SK-N-SH treated with all-trans-retinoic acid at 6 μM for 48 hours (cell line): Measurements from ENCODE around the gene SLC25A41.

Source experiments
- ATAC-seq: fragments of 200-7000 bp; cut with Tn5 transposase; 3 replicates; pipeline ENCODE4 v1.9.1; 2020; ENCODE audit warnings: mild to moderate bottlenecking, moderate library complexity
- ARNTL ChIP-seq: fragments of 450-650 bp; formaldehyde crosslinking; IDR thresholded peaks from 2 replicates; pipeline ENCODE4 v1.5.0; 2020; ENCODE audit warnings: low read depth, mild to moderate bottlenecking, moderate library complexity, borderline replicate concordance
- GLIS3 ChIP-seq: fragments of 250-450 bp; sonication (Bioruptor Pico); IDR thresholded peaks from 2 replicates; pipeline ENCODE4 v1.5.0; 2020; ENCODE audit warnings: mild to moderate bottlenecking, moderate library complexity
- ISL1 ChIP-seq: fragments of 250-450 bp; sonication (Bioruptor Pico); IDR thresholded peaks from 2 replicates; pipeline ENCODE4 v2.1.2; 2022; ENCODE audit warnings: mild to moderate bottlenecking, moderate library complexity
- RARB ChIP-seq: fragments of 250-450 bp; sonication (Bioruptor Pico); IDR thresholded peaks from 2 replicates; pipeline ENCODE4 v1.8.0; 2021; ENCODE audit warnings: mild to moderate bottlenecking, moderate library complexity
- TCF4 ChIP-seq: fragments of 250-450 bp; sonication (Bioruptor Pico); IDR thresholded peaks from 2 replicates; pipeline ENCODE4 v1.8.0; 2021; ENCODE audit warnings: mild to moderate bottlenecking, moderate library complexity, borderline replicate concordance
- ZFP3 ChIP-seq: fragments of 250-450 bp; sonication (Bioruptor Pico); IDR thresholded peaks from 2 replicates; pipeline ENCODE4 v1.5.0; 2020; ENCODE audit warnings: mild to moderate bottlenecking, moderate library complexity
- ZNF70 ChIP-seq: fragments of 450-650 bp; formaldehyde crosslinking; IDR thresholded peaks from 2 replicates; pipeline ENCODE4 v1.5.0; 2020; ENCODE audit warnings: mild to moderate bottlenecking, moderate library complexity
- TF ChIP-seq, protein P1 (sequence below): fragments of 250-450 bp; sonication (Bioruptor Pico); IDR thresholded peaks from 2 replicates; pipeline ENCODE4 v1.5.1; 2021; ENCODE audit warnings: mild to moderate bottlenecking, moderate library complexity
- TF ChIP-seq, protein P2 (sequence below): fragments of 250-450 bp; sonication (Bioruptor Pico); IDR thresholded peaks from 2 replicates; pipeline ENCODE4 v1.5.0; 2020; ENCODE audit warnings: mild to moderate bottlenecking, moderate library complexity

Gene SLC25A41

DNA sequence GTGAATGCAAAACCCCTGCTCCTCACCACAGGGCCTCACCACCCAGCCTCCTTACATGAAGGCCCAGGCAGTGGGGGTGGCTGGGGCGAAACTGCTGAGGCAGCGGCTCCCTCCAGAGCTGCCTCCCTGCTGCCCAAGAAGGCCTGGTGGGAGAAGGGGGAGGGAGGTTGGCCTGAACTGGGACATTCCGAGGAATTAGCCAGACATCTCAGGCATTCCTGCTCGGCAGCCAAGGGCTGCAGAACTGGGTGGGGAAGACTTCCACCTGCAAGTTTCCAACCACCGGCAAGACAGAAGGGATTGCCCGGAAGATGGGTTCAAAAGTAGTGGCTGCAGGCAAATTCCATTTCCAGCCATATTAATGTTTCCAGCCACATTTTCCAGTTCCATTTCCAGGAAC, 55.5 kb downstream of the SLC25A41 start:
- TF ChIP-seq TCF4 (CRISPR knock-in tag) (no peak), ARNTL (no peak), ZFP3 (no peak), GLIS3 (no peak), ZNF70 (CRISPR knock-in tag) (no peak), ISL1 (CRISPR knock-in tag) (no peak), RARB (CRISPR knock-in tag) (no peak)
- TF ChIP-seq, protein P1, sequence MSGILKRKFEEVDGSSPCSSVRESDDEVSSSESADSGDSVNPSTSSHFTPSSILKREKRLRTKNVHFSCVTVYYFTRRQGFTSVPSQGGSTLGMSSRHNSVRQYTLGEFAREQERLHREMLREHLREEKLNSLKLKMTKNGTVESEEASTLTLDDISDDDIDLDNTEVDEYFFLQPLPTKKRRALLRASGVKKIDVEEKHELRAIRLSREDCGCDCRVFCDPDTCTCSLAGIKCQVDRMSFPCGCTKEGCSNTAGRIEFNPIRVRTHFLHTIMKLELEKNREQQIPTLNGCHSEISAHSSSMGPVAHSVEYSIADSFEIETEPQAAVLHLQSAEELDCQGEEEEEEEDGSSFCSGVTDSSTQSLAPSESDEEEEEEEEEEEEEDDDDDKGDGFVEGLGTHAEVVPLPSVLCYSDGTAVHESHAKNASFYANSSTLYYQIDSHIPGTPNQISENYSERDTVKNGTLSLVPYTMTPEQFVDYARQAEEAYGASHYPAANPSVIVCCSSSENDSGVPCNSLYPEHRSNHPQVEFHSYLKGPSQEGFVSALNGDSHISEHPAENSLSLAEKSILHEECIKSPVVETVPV, result no peak
- TF ChIP-seq, protein P2, sequence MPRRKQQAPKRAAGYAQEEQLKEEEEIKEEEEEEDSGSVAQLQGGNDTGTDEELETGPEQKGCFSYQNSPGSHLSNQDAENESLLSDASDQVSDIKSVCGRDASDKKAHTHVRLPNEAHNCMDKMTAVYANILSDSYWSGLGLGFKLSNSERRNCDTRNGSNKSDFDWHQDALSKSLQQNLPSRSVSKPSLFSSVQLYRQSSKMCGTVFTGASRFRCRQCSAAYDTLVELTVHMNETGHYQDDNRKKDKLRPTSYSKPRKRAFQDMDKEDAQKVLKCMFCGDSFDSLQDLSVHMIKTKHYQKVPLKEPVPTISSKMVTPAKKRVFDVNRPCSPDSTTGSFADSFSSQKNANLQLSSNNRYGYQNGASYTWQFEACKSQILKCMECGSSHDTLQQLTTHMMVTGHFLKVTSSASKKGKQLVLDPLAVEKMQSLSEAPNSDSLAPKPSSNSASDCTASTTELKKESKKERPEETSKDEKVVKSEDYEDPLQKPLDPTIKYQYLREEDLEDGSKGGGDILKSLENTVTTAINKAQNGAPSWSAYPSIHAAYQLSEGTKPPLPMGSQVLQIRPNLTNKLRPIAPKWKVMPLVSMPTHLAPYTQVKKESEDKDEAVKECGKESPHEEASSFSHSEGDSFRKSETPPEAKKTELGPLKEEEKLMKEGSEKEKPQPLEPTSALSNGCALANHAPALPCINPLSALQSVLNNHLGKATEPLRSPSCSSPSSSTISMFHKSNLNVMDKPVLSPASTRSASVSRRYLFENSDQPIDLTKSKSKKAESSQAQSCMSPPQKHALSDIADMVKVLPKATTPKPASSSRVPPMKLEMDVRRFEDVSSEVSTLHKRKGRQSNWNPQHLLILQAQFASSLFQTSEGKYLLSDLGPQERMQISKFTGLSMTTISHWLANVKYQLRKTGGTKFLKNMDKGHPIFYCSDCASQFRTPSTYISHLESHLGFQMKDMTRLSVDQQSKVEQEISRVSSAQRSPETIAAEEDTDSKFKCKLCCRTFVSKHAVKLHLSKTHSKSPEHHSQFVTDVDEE (CRISPR knock-in tag), result no peak
- ATAC-seq, result peak; percentile 36

DNA sequence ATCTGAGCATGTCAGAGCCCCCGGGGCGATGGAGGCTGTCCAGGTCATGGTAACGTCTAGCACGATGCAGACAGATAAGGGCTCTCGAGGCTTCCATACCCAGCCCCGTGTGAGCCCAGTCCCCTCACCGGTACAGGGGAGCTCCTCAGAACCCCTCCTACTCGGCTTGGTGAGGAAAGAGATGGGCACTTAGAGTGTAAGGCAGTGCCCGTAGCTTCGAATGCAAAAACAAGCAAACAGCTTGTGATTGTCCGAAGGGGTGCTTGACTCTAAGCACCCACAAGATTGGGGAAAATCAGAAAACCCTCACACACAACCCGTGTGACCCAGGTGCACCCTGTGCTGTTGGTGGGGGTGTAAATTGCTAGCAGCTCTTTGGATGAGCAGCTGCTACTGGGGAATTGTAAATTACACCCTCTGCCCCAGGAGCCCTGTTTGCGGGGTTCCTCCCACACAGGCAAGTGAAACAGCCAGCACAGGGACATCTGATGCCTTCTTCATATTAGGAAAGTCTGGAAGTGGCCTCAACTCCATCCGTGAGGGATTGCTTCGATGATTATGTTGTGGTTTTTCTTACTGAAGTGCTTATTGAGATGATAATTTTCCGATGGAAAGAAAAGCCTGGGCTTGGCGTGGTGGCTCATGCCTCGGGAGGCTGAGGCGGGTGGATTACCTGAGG, 56.9 kb downstream of the SLC25A41 start:
- ATAC-seq, result no peak
- TF ChIP-seq ZFP3, result no peak
